ENCODE measurements around the gene IGFBP1.
"Not testable (repeated sequence)": the region's sequence is repeated elsewhere in the genome, so short reads cannot be mapped to it uniquely, and the experiment has no call there.

The IGFBP1 gene

DNA sequence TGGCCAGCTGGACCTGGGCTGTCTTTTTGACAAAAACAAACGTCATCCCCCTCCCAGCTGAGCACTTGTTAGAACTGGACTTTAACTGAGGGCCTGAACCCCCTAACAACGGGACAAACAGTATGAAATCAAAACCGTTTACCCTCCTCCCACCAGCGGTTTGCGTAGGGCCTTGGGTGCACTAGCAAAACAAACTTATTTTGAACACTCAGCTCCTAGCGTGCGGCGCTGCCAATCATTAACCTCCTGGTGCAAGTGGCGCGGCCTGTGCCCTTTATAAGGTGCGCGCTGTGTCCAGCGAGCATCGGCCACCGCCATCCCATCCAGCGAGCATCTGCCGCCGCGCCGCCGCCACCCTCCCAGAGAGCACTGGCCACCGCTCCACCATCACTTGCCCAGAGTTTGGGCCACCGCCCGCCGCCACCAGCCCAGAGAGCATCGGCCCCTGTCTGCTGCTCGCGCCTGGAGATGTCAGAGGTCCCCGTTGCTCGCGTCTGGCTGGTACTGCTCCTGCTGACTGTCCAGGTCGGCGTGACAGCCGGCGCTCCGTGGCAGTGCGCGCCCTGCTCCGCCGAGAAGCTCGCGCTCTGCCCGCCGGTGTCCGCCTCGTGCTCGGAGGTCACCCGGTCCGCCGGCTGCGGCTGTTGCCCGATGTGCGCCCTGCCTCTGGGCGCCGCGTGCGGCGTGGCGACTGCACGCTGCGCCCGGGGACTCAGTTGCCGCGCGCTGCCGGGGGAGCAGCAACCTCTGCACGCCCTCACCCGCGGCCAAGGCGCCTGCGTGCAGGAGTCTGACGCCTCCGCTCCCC lies at the start of gene IGFBP1:
Gene IGFBP1 (plus strand): TSS at position 304 of the 808 bp plus-strand sequence. CDS start 165 bp downstream, at position 469.
- H3K4me3 ChIP-seq (ENCODE audit: low read depth, low read length) = peak within 1 kb of the TSS; percentile 42

- not testable (repeated sequence) for H3K4me3 ChIP-seq (ENCODE audit: low read depth, low read length)
Measured at GRCh38 chr7:45838852-45839251, 49.4 kb upstream of the IGFBP1 start.

DNA sequence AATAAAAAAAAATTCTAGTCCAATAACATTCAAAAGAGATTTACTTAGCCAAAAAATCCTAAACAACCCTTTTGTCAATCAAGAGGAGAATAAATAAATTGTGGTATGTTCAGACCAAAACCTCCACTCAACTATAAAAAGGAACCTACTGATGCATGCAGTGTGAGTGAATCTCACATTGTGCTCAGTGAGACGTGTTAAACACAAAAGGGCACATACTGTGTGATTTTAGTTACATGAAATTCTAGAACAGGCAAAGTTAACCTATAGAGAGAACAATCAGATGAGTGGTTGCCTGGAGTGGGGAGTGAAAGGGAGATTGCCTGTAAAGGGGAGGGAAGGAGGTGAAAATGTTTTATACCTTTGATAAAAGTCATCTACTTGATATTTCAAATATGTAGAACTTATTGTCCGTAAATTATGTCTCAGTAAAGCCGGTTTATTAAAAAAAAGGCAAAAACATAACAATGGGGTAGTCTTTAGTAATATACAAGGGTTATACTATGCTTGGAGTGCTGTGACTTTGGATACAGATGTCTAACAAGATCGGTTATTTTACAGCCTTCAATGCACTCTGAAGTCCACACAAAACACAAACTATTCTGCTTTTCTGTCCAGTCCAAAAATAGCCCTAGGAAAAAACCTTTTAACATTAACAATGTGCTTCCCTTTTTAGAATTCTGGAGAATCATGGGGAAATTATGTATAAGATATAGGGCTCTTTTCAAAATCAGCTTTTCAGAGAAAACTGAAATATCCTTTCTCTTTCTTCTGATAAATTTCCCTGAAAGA lies 46.2 kb upstream of the IGFBP1 start:
- H3K4me3 ChIP-seq (ENCODE audit: low read depth, low read length) = not testable (repeated sequence)

DNA sequence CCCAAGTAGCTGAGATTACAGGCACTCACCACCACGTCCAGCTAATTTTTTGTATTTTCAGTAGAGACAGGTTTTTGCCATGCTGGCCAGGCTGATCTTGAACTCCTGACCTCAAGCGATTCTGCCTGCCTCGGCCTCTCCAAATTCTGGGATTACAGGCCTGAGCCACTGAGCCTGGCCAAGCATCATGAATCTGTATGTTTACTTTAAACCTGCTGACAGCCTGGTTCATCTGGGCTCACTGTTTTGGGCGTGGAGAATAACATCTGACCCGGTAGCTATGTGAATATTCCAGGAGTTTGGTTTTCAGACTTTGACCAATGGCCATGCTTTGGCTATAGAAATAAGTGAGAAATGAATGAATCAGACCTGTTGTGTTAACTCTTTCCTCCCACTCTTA lies 41.8 kb upstream of the IGFBP1 start:
- not testable (repeated sequence) for H3K4me3 ChIP-seq (ENCODE audit: low read depth, low read length)

- H3K4me3 ChIP-seq (ENCODE audit: low read depth, low read length) = not testable (repeated sequence)
Measured at GRCh38 chr7:45848734-45849133, 39.6 kb upstream of the IGFBP1 start.

GRCh38 chr7:45852984-45853383 lies 35.3 kb upstream of the IGFBP1 start:
- H3K4me3 ChIP-seq (ENCODE audit: low read depth, low read length) = not testable (repeated sequence)

- not testable (repeated sequence) for H3K4me3 ChIP-seq (ENCODE audit: low read depth, low read length)
Measured at GRCh38 chr7:45853491-45853890, 34.8 kb upstream of the IGFBP1 start.

- H3K4me3 ChIP-seq (ENCODE audit: low read depth, low read length) = not testable (repeated sequence)
Measured at GRCh38 chr7:45855680-45856079, 32.6 kb upstream of the IGFBP1 start.

DNA sequence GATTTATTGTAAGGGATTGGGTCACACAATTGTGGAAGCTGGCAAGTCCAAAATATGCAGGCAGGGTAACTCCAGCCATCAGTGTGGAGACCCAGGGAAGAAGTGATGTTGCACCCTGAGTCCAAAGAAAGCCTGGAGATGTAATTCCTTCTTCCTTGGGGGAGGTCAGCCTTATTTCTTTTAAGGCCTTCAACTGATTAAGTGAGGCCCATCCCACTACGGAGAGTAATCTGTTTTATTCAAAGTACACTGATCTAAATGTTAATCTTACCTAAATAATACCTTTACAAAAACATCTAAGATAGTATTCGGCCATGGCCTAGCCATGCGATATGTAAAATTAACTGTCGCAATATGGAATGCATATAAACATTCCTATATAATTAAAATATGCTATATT lies 31.4 kb upstream of the IGFBP1 start:
- H3K4me3 ChIP-seq (ENCODE audit: low read depth, low read length) = not testable (repeated sequence)

GRCh38 chr7:45863715-45864114 lies 24.6 kb upstream of the IGFBP1 start:
- no peak overlapping the region for H3K4me3 ChIP-seq (ENCODE audit: low read depth, low read length)

DNA sequence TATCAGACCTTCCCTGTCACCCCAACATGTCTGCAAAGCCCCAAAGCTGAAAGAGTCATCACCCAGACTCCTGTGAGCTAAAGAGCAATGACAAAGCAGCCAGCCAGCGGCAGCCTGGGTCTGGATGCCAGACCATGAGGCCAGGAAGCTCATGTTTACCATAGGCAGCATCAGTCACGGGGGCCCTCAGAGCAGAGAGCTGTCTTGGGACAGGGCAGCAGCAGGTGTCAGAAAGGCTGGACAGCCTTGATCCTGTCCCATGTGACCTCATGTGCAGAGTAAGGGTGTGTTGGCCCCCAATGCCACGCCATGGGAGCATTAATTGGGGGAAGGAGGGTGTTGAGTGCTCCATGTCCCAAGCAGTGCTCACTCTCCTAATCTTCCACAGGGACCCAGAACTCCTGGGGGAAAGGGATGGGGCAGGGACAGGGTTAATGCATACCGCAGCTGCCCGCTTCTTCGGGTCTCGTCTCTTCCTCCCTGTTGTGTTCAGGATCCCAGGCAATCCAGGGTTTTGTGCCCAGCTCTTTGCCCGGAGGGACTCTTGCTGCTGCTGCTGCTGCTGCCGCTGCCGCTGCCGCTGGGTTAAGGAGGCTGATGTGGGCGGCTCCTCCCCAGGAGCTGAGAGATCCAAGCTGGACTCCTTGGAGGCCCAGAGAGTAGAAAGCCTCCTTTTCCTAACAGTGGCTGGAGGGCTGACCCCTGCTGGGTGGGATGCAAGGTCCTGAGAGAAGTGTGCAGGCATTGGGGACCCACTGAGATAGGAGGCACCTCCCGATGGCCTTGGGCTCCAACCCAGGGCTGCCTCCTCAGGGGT lies 22.5 kb upstream of the IGFBP1 start:
- H3K4me3 ChIP-seq (ENCODE audit: low read depth, low read length) = no peak overlapping the region

- no peak overlapping the region for H3K4me3 ChIP-seq (ENCODE audit: low read depth, low read length)
Measured at GRCh38 chr7:45867471-45867870, 20.8 kb upstream of the IGFBP1 start.

- no peak overlapping the region for H3K4me3 ChIP-seq (ENCODE audit: low read depth, low read length)
Measured at GRCh38 chr7:45869426-45869825, 18.9 kb upstream of the IGFBP1 start.

DNA sequence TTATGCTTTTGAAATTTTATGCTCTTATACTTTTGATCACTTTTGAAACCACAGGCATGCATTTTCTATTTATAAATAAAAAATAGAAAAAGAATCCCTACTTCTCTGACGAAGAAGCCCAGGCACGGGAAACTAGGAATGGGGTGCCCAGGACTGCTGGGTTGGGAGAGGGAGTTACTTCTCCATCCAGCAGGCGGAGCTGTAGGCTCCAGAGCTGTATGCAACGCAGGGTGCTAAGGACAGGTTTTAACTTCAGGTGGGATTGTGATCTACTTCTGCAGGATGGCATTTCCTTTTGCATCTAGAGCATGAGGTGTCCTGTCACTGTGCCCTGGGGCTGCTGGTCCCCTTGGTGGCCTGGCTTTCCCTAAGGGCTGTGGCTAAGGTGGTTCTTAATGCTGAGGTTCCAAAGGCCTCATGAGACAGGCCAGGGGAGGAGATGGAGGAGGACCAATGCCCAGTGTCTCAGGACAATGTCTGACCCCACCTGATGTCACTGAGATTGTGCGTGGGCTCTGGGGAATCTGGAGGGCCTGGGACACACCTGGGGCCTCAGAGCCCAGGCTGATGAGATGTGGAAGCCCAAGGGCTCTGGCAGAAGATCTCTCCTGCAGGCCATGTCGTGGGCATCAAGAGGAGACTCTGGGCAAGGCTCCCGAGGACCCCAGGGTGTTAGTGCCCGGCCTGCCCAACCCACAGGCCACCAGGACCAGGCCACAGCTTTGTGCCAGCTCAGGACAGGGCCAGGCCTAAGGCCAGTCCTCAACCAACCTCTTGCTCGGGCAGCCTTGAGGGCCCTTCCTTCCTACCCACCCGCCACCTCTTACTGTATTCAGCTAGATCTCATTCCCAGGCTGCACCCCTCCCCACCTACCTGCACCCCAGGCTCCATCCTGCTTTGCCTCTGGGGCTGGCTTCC lies 15.9 kb upstream of the IGFBP1 start:
- H3K4me3 ChIP-seq (ENCODE audit: low read depth, low read length) = no peak overlapping the region

GRCh38 chr7:45873035-45873354 lies 15.3 kb upstream of the IGFBP1 start, which contains the start of gene CCDC201:
Gene CCDC201 (minus strand): TSS chr7:45873082. CDS start chr7:45873007, 75 bp downstream.
- no peak within 1 kb of the TSS for H3K4me3 ChIP-seq (ENCODE audit: low read depth, low read length)

DNA sequence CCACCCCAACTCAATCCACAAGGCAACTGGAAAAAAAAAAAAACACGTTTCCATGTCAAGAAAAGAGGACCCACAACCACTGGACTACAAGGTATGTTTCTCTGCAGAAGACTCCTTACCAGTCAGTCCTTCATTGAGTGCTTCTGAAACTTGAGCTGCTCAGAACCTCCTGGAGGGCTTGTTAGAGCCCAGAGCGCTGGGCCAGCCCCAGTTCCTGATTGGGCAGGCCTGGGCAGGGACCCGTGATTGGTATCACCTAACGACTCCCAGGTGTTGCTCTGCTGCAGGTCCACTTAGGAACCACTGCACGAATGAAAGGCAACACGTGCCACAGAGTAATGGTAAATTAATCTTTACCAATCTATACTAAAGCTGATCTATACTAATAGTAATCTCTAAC lies 14.9 kb upstream of the IGFBP1 start:
- H3K4me3 ChIP-seq (ENCODE audit: low read depth, low read length) = no peak overlapping the region

- no peak overlapping the region for H3K4me3 ChIP-seq (ENCODE audit: low read depth, low read length)
Measured at GRCh38 chr7:45874408-45875131, 13.7 kb upstream of the IGFBP1 start.

GRCh38 chr7:45876519-45876918 lies 11.8 kb upstream of the IGFBP1 start:
- no peak overlapping the region for H3K4me3 ChIP-seq (ENCODE audit: low read depth, low read length)

DNA sequence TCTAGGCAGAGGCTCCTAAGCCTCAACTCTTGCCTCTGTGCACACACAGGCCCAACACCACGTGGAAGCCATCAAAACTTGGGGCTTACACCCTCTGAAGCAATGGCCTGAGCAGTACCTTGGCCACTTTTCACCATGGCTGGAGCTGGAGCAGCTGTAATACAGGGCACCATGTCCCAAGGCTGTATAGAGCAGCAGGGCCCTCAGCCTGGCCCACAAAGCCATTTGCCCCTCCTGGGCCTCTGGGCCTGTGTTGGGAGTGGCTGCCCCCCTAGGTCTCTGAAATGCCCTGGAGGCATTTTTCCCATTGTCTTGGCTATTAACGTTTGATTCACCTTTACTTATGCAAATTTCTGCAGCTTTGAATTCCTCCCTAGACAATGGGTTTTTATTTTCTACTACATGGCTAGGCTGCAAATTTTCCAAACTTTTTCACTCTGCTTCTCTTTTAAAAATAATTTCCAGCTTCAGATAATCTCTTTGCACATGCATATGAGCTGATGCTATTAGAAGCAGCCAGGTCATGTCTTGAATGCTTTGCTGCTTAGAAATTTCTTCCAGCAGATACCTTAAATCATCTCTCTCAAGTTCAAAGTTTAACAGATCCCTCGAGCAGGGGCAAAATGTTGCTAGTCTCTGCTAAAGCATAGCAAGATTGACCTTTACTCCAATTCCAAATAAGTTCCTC lies 9.7 kb upstream of the IGFBP1 start:
- no peak overlapping the region for H3K4me3 ChIP-seq (ENCODE audit: low read depth, low read length)
